Limb (tissue), 2 donors: ENCODE data around the gene TACR2.

Source experiments
- DNase-seq, 2 donors: peaks; one replicate each; pipeline ENCODE4 v3.0.0-alpha.2; 2016; ENCODE audit errors: extremely low spot score in 2 of 2

Gene TACR2

DNA sequence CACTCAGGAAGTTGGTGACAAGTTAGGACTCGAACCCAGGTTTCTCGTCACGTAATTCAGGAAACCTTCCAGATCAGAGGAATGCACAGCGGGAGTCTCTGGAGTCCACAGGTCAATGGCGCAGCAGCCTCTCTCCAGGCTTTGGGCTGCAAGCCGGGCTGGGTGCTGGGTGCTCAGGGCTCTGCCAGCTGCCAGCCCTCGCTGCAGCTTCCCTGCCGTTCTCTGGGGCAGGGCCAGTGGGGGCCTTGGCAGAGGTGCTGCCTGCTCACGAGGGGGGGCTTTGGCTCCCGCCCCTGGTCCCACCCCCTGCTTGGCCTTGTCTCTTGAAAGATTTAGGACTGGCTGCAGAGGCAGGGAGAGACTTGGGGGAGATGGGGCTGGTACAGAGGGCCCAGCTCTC is at the start of gene TACR2:
TACR2 (minus strand) TSS at position 224 of the 400 bp plus-strand sequence. CDS start 595 bp downstream, outside the sequence.
- no peak for DNase-seq

DNA sequence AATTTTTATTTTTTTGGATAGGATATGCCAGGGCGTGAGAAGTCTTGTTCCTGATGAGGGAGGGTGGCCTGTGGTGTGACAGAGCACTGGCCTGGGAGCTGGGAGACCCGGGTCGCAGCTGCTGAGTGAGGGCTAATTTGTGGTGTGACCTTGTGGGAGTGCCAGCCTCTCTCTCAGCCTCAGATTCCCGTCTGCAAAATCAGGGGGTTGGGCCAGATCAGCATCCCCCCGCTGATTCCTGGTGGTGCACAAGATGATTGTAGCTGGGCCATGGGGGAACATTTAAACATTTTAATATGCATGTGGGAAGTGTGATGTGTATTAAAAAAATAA is 49.4 kb upstream of the TACR2 start:
- no peak for DNase-seq

DNA sequence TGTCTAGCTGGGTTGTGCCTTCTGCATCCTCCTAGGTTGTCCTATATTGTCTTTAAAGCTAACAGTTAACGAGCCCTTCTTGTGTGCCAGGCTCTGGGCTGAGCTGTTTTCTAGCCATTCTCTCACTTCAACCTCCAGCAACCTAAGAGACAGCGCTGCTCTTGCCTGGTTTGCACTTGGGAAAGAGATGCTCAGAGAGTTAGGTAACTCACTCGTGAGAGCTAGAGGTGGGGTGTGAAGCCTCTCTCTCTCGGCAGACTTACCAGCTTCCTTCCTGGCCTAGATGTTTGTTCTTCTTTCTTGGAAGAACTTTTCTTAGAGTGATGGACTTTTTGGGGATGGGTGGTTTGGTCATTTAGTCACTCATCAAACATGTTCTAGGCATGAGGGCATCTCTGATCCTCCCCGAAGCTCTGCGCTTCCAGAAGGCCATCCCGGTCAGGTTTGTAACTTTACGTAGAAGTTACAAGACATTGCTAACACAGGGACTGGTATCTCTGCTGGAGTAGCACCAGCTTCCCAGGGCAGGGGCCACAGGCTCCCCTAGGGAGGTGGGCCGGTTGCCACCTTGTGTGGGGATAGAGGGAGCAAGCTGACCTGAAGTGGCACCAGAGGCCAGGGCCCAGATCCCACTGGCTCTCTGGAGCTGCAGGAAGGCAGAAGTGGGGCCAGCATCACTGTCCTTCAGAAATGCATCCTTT is 48.9 kb upstream of the TACR2 start:
- no peak for DNase-seq

- DNase-seq: no peak
Measured at GRCh38 chr10:69464801-69465401, 48.2 kb upstream of the TACR2 start.

GRCh38 chr10:69464401-69464800 is 47.7 kb upstream of the TACR2 start:
- no peak for DNase-seq

DNA sequence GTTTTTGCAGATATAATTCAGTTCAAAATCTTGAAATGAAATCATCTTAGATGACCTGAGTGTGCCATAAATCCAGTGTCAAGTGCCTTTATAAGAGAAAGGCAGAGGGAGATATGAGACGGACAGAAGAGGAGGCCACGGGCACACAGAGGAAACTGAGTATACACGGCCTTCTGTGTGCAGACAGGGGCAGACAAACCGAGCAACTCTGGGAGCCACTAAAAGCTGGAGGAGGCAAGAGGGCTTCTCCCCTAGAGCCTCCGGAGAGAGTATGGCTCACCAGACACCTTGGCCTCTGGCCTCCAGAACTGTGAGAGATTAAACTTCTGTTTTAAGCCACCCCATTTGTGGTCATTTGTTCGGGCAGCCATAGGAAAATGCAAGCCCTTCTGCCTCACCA is 47.2 kb upstream of the TACR2 start:
- DNase-seq: no peak

DNA sequence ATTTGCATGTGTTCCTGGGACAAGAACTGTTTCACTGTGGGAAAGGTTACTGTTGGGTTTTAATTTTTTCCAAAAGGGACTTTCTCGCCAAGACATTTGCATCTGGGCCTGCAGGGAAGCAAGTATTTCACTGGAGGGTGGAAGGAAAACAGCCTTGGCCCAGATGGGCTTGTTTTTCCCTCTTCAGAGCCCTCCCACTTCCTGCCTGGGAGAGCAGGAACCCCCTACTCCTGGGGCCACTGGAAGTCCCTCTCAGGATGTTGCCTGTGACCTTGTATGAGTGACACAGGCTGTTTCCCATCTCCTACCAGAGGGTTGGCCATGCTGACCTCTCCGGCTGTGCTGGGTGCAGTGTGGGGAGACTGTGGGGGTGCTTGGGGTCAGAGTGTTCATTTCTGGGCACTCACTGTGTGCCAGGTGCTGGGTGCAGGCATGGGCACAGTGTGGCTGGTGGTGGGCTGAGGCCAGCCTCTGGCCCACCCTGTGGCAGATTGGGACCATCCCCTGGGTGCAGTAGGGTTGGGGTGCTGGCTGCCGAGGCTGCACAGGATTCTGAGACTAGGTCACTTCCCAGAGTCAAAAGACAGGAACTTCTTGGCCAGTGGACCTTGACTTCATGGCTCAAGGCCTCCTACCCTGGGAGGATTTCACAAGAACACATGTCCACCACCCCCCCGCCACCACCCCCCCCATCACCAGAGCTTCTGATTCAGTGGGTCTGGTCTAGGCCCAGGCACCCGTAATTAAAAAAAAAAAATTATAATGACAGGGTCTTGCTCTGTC is 44.7 kb upstream of the TACR2 start:
- no peak for DNase-seq

DNA sequence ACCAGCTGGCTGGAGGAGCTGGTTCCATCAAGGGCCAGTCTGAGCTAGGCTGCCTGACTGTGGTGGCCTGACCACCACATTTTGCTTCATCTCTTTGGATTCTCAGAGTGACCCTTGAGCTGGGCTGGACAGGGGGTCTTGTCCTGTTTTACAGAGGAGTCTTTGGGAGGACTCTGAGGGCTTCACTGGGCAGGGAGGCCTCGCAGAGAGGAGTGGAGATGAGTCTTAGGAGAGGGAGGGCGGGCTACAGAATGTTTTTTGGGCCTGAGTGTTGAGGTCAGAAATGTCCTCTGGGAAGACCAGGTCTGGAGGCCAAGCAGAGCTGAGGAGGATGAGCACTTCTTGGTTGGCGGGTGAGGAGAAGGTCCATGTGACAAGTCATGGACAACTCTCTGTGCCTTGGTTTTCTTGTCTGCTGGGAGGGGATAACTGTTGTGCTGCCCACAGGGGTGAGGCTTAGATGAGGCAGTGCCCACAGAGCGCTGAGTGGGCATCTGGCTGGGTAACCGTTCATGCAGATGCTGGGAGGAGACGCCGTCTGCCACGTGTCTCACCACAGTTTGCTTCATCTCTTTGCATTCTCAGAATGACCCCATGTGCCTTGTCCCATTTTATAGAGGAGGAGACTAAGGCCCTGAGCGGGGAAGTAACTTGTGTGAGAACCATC is 44.0 kb upstream of the TACR2 start:
- DNase-seq: no peak

DNA sequence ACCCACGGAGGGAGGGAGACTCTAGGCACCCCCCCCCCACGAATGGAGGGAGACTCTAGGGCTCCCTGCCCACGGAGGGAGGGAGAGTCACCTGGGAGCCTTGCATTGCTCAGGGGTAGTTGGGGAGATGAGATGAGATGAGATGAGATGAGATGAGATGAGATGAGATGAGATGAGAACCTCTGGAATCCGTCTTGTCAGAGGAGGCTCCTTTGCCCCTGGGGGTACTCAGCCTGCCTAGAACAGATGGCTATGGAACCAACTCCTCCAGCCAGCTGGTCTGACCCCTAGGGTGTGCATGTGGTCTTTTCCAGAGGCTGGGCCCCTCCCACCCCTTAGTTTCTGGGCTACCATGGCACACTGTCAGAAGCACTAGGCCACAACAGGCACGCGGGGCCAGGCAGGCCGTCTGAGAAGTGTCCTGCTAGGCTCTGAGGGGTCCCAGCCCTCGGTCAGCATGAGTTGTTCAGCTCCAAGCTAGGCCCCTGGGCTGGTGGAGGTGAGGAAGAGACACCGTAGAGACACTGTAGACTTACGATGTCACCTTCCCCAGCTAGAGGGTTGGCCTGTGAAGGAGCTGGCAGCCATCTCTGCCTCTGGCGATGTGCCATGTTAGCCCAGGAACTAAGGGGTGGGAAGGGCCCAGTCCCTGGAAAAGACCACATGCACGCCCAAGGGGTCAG is 43.3 kb upstream of the TACR2 start:
- no peak for DNase-seq

DNA sequence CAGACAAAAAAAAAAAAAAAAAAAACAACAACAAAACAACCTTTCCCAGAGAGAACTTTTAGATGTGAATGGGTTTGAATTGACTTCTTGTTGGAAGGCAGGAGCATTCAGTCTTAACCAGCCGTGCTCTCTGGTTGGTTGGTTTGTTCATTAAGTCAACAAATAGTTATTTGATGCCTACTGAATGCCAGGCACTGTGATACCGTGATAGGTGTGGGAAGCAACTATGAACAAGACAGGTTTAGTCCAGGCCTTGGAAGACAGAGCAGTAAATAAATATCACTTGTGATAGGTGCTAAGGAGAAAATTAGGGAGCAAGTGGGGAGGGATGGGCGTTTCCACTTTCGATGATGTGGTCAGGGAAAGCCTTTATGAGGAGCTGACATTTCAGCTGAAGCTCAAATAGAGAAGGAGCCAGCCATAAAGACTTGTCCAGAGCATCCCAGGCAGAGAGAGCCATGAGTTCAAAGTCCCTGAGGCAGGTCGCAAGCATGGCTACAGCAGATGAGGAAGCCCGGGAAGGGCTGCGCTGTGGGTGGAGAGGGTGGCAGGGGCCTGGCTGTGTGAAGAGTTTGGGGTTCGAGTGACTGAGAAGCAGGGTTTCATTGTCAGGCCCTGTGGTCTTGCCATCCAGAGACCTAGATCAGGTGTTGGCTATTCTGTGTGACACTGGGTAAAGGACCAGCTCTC is 42.5 kb upstream of the TACR2 start:
- DNase-seq: no peak

DNA sequence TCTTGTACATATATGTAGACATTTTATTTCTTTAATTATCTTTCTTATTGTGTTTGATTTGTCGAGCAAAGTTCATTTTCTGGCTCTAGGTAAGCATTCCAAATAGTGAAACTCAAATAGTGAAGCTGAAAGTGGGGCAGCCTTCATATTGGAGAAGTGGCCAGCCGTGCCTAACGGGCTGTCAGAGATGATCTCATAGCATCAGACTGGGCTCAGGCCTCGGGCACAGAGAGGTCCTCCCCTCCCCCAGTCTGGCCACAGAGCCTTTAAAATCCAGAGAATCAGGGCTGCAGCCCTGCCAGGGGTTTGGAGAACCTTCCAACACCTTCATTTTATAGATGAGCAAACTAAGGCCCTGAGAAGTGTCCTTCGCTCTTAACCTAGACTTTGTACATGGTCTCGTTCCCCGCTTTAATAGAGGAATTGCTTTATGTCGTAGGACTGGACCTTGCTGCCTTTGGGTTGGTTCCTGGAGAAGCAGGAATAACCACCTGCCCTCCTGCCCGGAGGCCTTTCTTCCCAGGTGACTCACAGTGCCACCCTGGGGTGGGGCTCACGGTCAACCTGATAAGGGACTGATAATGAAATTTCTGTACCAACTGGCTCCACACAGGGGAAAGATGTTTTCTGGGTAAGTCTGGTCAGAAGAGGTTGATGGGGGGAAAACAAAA is 41.8 kb upstream of the TACR2 start:
- DNase-seq: no peak

DNA sequence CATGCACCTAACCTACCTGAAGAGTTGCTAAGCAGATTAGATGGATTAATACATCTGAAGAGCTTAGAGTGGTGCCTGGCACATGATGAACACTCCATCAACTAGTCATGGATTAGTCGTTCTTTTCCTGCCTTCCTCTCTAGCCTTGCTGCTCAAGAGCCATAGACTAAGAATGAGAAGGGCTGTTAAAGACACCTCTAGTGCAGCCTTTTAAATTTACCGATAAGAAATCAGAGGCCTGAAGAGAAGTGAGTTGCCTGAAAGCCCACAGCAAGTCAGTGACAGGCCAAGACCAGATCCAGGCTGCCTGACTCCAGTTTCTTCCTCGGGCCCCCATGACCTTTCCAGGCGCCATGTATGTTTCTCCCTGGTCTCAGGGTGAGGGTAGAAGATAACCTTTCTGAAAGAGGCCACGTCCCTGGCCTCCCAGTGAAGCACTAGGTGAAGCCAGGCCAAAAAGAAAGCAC is 41.1 kb upstream of the TACR2 start:
- no peak for DNase-seq

GRCh38 chr10:69456880-69457693 is 40.4 kb upstream of the TACR2 start:
- DNase-seq: no peak

DNA sequence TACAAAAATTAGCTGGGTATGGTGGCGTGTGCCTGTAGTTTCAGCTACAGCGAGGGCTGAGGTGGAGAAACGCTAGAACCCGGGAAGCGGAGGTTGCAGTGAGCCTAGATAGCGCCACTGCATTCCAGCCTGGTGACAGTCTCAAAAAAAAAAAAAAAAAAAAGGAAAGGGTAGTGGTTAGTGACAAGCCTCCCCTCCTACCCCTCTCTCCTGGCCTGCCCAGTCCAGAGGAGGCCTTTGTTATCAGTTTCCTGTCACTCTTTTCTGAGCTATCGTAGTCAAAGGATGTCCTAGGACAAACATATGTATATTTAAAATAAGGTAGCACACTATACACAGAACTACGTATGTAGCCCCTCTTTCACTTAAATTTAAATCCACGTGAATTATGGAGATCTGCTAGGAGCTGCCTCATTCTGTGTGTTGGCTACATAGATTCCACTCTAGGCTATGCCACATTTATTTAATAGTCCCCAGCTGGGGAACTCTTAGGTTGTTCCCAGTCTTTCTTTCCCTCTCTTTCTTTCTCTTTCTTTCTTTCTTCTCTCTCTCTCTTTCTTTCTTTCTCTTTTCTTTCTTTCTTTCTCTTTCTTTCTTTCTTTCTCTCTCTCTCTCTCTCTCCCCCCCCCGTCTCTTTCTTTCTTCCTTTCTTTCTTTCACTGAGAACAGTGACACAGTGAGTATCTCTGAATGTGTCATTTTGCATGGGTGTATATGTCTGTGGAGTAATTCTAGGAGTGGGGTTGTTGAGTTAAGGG is 38.5 kb upstream of the TACR2 start:
- no peak for DNase-seq

- DNase-seq: no peak
Measured at GRCh38 chr10:69453795-69454194, 37.1 kb upstream of the TACR2 start.

- DNase-seq: no peak
Measured at GRCh38 chr10:69452676-69453415, 36.1 kb upstream of the TACR2 start.

DNA sequence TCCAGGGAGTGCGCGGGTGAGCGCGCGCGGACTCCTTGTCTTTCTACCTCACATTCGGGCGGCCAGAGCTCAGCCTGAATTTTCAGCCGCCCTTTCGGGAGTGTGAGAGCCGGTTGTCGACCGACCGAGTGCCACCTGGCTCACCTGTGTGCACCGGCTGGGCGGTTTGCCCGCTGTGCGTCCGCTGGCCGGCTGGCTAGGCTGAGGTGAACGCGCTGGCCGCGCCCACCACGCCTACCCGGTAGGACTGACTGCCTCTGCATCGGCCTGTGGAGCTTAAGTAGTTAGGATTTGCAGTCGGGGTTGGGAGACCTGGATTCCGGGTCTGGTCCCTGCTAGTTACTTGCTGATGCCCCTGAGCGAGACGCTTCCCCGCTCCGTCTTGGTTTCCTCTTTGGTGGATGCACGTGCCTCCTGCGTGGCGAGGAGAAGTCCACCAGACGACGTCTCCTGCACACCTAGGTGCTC is 35.1 kb upstream of the TACR2 start:
- DNase-seq: no peak

- DNase-seq: peak; percentile 85 to 93
Measured at GRCh38 chr10:69451209-69451783, 34.6 kb upstream of the TACR2 start, which contains the start of gene TSPAN15. TSPAN15 (plus strand) TSS chr10:69451465; CDS start chr10:69451595, 130 bp downstream.
